MG63 (cell line): Measurements from ENCODE around the gene DRP2. TPM values are rescaled to one million over a fixed set of nuclear protein-coding genes. Genes with fewer than 3 reads are reported as not detected.

Source experiments
- DNase-seq: peaks from one replicate; pipeline ENCODE4 v3.0.0-alpha.2; 2020
- H3K27me3 ChIP-seq: fragments of 250-450 bp; sonication (Bioruptor Pico); 2 replicates; pipeline ENCODE4 v1.5.1; 2020; ENCODE audit warnings: mild to moderate bottlenecking, moderate library complexity
- H3K36me3 ChIP-seq: fragments of 250-450 bp; sonication (Bioruptor Pico); 2 replicates; pipeline ENCODE4 v1.5.1; 2020; ENCODE audit warnings: mild to moderate bottlenecking, moderate library complexity
- H3K4me3 ChIP-seq: fragments of 250-450 bp; sonication (Bioruptor Pico); 2 replicates; pipeline ENCODE4 v1.5.1; 2020; ENCODE audit warnings: mild to moderate bottlenecking, moderate library complexity
- H3K9me3 ChIP-seq: fragments of 250-450 bp; sonication (Bioruptor Pico); 2 replicates; pipeline ENCODE4 v1.5.1; 2020; ENCODE audit warnings: mild to moderate bottlenecking, moderate library complexity
- total RNA-seq: library from RNA; depleted of rRNA; stranded (reverse); fragments of >200 nt; shearing (Covaris generic); gene quantifications from 2 replicates; pipeline ENCODE4 v1.2.3, GENCODE V29; 2014; ENCODE audit warnings: low replicate concordance

DRP2 gene
- total RNA-seq, 1 experiment from 2014 or later: not detected

GRCh38 chrX:101220662-101221260, 1.2 kb downstream of the DRP2 start:
- no peak for DNase-seq
- H3K9me3 ChIP-seq: no peaks in the 10 kb centered on the region
- H3K4me3 ChIP-seq: no peak overlapping the region
- no peaks in the 10 kb centered on the region for H3K36me3 ChIP-seq
- no peaks in the 10 kb centered on the region for H3K27me3 ChIP-seq

- Histone ChIP-seq H3K4me3 (no peak overlapping the region), H3K36me3 (no peaks in the 10 kb centered on the region), H3K27me3 (no peaks in the 10 kb centered on the region), H3K9me3 (no peaks in the 10 kb centered on the region)
- DNase-seq: no peak
Measured at GRCh38 chrX:101223226-101223625, 3.6 kb downstream of the DRP2 start.

GRCh38 chrX:101229170-101229569, 9.6 kb downstream of the DRP2 start:
- DNase-seq: no peak
- Histone ChIP-seq H3K9me3 (no peaks in the 10 kb centered on the region), H3K4me3 (no peak overlapping the region), H3K36me3 (no peaks in the 10 kb centered on the region), H3K27me3 (no peaks in the 10 kb centered on the region)

- no peaks in the 10 kb centered on the region for H3K9me3 ChIP-seq
- H3K36me3 ChIP-seq: no peaks in the 10 kb centered on the region
- no peaks in the 10 kb centered on the region for H3K27me3 ChIP-seq
- no peak for DNase-seq
- no peak overlapping the region for H3K4me3 ChIP-seq
Measured at GRCh38 chrX:101230636-101231035, 11.1 kb downstream of the DRP2 start.

- DNase-seq: no peak
- Histone ChIP-seq H3K9me3 (no peaks in the 10 kb centered on the region), H3K4me3 (no peak overlapping the region), H3K27me3 (no peaks in the 10 kb centered on the region), H3K36me3 (no peaks in the 10 kb centered on the region)
Measured at GRCh38 chrX:101231080-101231479, 11.5 kb downstream of the DRP2 start.

- Histone ChIP-seq H3K27me3 (no peaks in the 10 kb centered on the region), H3K4me3 (no peak overlapping the region), H3K9me3 (no peaks in the 10 kb centered on the region), H3K36me3 (no peaks in the 10 kb centered on the region)
- DNase-seq: no peak
Measured at GRCh38 chrX:101232316-101232715, 12.7 kb downstream of the DRP2 start.

- no peak for DNase-seq
- Histone ChIP-seq H3K9me3 (no peaks in the 10 kb centered on the region), H3K27me3 (no peaks in the 10 kb centered on the region), H3K36me3 (no peaks in the 10 kb centered on the region), H3K4me3 (no peak overlapping the region)
Measured at GRCh38 chrX:101237041-101237440, 17.5 kb downstream of the DRP2 start.

GRCh38 chrX:101241531-101241930, 21.9 kb downstream of the DRP2 start:
- Histone ChIP-seq H3K27me3 (no peaks in the 10 kb centered on the region), H3K9me3 (no peaks in the 10 kb centered on the region), H3K36me3 (no peaks in the 10 kb centered on the region), H3K4me3 (no peak overlapping the region)
- DNase-seq: no peak

- no peak for DNase-seq
- H3K4me3 ChIP-seq: no peak overlapping the region
- H3K27me3 ChIP-seq: no peaks in the 10 kb centered on the region
- no peaks in the 10 kb centered on the region for H3K36me3 ChIP-seq
- no peaks in the 10 kb centered on the region for H3K9me3 ChIP-seq
Measured at GRCh38 chrX:101252634-101253033, 33.0 kb downstream of the DRP2 start.

- no peak overlapping the region for H3K4me3 ChIP-seq
- DNase-seq: no peak
Measured at GRCh38 chrX:101257448-101258258, 38.1 kb downstream of the DRP2 start.

GRCh38 chrX:101258259-101258581, 38.6 kb downstream of the DRP2 start:
- no peaks in the 10 kb centered on the region for H3K27me3 ChIP-seq
- DNase-seq: no peak

More at GRCh38 chrX:101257448-101258258, 38.1 kb downstream of the DRP2 start:
- Histone ChIP-seq H3K9me3 (no peaks in the 10 kb centered on the region), H3K36me3 (no peaks in the 10 kb centered on the region), H3K27me3 (no peaks in the 10 kb centered on the region)

GRCh38 chrX:101260435-101260834, 40.8 kb downstream of the DRP2 start:
- H3K9me3 ChIP-seq: no peaks in the 10 kb centered on the region

More at GRCh38 chrX:101258259-101258581, 38.6 kb downstream of the DRP2 start:
- Histone ChIP-seq H3K36me3 (no peaks in the 10 kb centered on the region), H3K4me3 (no peak overlapping the region), H3K9me3 (no peaks in the 10 kb centered on the region)

GRCh38 chrX:101262590-101262989, 43.0 kb downstream of the DRP2 start:
- Histone ChIP-seq H3K4me3 (no peak overlapping the region), H3K36me3 (no peaks in the 10 kb centered on the region), H3K27me3 (no peaks in the 10 kb centered on the region), H3K9me3 (no peaks in the 10 kb centered on the region)
- DNase-seq: no peak

More at GRCh38 chrX:101260435-101260834, 40.8 kb downstream of the DRP2 start:
- H3K36me3 ChIP-seq: no peaks in the 10 kb centered on the region
- H3K4me3 ChIP-seq: no peak overlapping the region
- DNase-seq: no peak
- no peaks in the 10 kb centered on the region for H3K27me3 ChIP-seq

- Histone ChIP-seq H3K36me3 (no peaks in the 10 kb centered on the region), H3K27me3 (no peaks in the 10 kb centered on the region), H3K4me3 (no peak overlapping the region), H3K9me3 (no peaks in the 10 kb centered on the region)
- no peak for DNase-seq
Measured at GRCh38 chrX:101263766-101264165, 44.2 kb downstream of the DRP2 start.

GRCh38 chrX:101265869-101266428, 46.4 kb downstream of the DRP2 start:
- no peaks in the 10 kb centered on the region for H3K27me3 ChIP-seq
- no peaks in the 10 kb centered on the region for H3K36me3 ChIP-seq
- no peak overlapping the region for H3K4me3 ChIP-seq
- peak; percentile 69 for DNase-seq
- H3K9me3 ChIP-seq: no peaks in the 10 kb centered on the region

- H3K9me3 ChIP-seq: no peaks in the 10 kb centered on the region
- no peak overlapping the region for H3K4me3 ChIP-seq
- no peaks in the 10 kb centered on the region for H3K36me3 ChIP-seq
- DNase-seq: no peak
- no peaks in the 10 kb centered on the region for H3K27me3 ChIP-seq
Measured at GRCh38 chrX:101274198-101274597, 54.6 kb downstream of the DRP2 start.

GRCh38 chrX:101276238-101276637, 56.7 kb downstream of the DRP2 start:
- no peaks in the 10 kb centered on the region for H3K36me3 ChIP-seq
- no peaks in the 10 kb centered on the region for H3K27me3 ChIP-seq
- no peak for DNase-seq
- H3K4me3 ChIP-seq: no peak overlapping the region
- H3K9me3 ChIP-seq: no peaks in the 10 kb centered on the region

- no peak for DNase-seq
- Histone ChIP-seq H3K36me3 (no peaks in the 10 kb centered on the region), H3K27me3 (no peaks in the 10 kb centered on the region), H3K9me3 (no peaks in the 10 kb centered on the region), H3K4me3 (no peak overlapping the region)
Measured at GRCh38 chrX:101287402-101287801, 67.8 kb downstream of the DRP2 start.
